ENCODE data around the gene MTHFSD.

MTHFSD gene

DNA sequence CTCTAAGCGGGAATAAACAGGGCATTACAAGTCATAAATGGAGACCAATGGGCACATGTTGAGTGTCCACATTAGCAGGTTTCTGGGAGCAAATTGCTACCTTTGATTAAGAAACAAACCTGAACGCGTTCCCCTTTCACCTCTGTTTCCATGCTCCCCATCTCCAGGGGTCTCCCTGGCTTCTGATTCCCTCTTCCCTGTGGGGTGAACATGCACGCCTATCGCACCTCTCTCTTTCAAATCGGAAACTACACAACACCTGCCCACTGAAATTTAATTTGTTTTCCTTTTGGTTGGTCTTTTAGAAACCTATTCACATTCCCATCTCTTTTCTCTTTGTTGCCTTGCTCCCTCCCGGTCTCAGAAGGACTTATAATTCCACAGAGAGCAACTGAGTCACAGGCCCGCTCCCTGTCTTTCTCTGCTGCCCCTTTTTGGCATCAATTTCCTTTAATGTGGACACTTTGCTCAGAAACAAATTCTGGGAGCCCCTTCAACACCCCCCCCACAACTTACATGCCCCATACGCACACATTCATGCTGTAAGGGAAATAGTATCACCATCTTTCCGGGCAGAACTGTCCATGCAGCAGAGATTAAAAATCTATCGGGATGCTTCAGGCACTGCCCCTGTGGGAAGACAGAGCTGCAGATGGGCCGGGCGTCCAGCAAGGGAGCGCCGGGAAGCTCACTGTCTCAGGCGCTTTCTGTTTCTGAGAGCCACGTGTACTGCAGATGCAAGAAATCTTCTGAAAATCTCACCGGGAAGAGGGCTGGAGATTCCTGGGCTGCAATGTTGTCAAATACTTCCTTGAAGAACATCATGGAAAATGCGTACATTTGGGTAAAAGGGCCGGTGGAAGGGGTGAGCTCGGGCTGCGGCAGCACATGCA, 51.9 kb downstream of the MTHFSD start:
- ATAC-seq (no peak), DNase-seq (ENCODE audit: low spot score in 2 of 2) (no peak)
- Mint-ChIP-seq H3K36me3 (peaks cover 14% of the 10 kb centered on the region), H3K4me1 (peaks cover 20% of the 10 kb centered on the region), H3K9me3 (no peaks in the 10 kb centered on the region), H3K27ac (no peak overlapping the region), H3K4me3 (no peak overlapping the region)

DNA sequence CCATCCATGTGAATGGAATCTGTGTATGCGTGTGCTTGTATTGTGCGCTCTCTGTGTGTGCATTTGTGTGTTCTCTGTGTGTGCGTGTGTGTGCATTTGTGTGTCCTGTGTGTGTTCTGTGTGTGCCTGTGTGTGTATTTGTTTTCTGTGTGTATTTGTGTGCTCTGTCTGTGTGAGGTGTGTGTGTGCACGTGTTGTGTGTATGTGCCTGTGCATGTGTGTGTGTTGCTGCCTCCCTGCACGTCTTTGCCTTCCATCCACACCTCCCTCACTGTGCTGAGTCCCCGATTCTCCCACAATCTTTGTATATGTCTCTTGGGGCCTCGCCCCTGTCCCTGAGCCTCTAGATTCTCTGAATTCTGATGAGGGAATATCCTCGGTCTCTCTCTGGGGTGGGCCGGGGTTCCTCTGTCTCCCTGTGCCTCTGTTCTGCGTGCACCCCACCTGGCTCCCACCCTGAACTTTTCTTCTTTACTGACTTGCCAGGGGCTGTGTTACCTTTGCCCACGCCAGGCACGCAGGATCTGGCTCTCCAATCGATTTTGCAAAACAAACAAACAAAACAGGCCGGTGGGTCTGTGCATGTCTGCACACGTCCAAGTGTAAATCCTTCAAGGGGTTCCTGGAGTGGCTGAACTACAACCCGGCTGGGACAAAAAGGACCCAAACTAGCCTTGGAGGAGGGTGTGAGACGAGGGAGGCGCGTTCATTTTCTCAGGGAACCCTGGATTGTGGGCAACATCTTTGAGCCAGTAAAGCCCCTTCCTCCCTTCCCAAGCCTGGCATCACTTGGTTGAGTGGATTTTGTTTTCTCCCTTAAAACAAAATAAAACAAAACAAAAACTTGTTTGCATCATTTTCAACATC, 52.8 kb downstream of the MTHFSD start:
- Mint-ChIP-seq H3K27ac (no peak overlapping the region), H3K4me1 (peaks cover 12% of the 10 kb centered on the region), H3K36me3 (peaks cover 6% of the 10 kb centered on the region), H3K9me3 (no peaks in the 10 kb centered on the region), H3K4me3 (no peak overlapping the region)
- no peak for DNase-seq (ENCODE audit: low spot score in 2 of 2)
- no peak for ATAC-seq

DNA sequence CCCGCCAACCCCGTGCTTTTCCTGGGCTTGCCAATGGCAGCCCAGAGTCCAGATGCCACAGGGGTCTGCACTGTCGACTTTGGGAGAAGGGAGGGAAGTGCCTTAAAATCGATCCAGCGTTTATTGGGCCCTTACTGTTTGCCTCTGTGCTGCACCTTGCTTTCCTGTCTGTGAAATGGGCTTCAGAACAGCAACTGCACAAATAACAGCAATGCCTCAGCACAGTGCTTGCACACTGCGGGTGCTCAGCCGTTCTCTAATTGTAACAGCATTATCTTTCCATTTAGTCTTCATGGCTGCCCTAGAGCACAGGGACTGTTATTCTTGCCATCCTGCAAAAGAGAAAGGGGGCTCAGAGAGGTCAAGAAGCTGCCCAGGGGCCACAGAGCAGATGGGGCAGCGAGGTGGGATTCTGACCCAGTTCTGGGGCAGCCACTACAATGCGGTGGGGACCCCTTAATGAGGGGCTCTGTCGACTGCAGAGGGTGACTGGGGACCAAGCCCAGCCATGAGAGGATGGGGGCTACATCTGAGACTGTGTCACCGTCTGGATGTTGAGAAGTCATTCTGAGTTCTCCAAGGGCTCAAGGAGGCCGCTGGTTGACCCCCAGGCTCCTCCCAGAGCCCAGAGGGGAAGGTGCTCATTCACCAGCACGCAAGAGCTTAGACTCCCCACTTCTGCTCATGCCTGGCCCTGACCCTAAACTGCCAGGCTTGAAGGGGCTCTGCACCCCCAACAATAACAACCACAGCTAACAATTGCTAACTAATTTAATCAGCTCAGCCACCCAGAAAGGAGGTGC, 54.1 kb downstream of the MTHFSD start:
- Mint-ChIP-seq H3K4me3 (no peak overlapping the region), H3K27ac (no peak overlapping the region), H3K9me3 (no peaks in the 10 kb centered on the region), H3K36me3 (peaks cover 6% of the 10 kb centered on the region), H3K4me1 (peaks cover 6% of the 10 kb centered on the region)
- no peak for DNase-seq (ENCODE audit: low spot score in 2 of 2)
- no peak for ATAC-seq

DNA sequence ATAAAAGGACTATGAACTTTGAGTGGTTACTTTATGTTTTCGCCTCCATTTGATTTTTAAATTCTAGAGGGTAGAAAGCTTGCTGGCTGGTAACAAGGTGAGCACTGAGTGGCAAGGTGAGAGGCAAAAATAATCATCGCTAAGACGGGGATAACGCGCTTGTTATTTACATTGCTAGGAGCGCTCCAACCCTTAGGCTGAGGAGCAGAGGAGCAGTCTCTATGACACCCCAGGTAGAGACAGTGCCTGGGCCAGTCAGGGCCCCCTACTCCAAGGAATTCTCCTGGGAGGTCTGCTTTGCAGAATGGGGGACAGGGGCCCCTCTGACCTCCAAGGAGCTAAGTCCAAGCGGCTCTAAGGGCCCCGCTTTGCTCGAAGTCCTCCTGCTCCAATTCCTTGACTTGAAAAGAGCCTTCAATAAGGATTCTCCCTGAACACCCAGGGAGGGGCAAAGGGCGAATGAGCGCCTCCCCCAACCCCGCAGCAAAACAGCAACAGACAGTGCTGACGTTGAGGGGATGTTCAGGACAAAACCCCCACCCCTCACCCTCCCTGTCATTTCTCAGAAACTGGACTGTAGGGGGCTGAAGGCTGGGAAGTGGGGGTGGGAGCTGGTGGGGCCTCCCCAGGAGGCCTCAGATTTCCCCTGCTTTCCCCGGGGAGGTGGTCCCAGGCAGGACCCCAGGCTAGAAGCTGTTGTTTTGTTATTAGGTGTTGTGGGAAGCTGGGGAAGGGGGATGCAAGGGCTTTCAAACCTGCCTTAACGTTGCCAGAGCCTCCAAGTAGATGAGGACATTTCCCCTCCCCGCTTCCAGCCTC, 54.9 kb downstream of the MTHFSD start:
- no peak for ATAC-seq
- Mint-ChIP-seq H3K4me3 (no peak overlapping the region), H3K4me1 (peaks cover 2% of the 10 kb centered on the region), H3K9me3 (no peaks in the 10 kb centered on the region), H3K36me3 (peaks cover 4% of the 10 kb centered on the region), H3K27ac (no peak overlapping the region)
- DNase-seq (ENCODE audit: low spot score in 2 of 2), result no peak

DNA sequence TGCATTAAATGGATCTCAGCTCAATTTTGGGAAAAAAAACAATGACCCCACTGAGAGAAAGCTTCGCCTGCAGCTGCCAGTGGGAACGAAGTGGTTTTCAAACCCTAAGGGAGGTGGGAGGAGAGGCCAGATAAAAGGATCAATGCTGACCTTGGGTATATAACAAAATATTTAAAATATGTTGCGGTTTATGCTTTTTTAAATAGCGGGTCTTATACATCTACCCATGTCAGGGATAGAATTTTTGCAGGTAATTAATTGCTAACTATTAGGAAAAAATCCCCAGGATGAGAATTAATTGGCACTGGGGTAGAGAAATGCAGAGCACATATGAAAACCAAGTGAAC, 55.6 kb downstream of the MTHFSD start:
- H3K4me3 Mint-ChIP-seq, result no peak overlapping the region
- no peak overlapping the region for H3K27ac Mint-ChIP-seq
- H3K4me1 Mint-ChIP-seq, result no peaks in the 10 kb centered on the region
- no peaks in the 10 kb centered on the region for H3K36me3 Mint-ChIP-seq
- DNase-seq (ENCODE audit: low spot score in 2 of 2) (no peak), ATAC-seq (no peak)
- no peaks in the 10 kb centered on the region for H3K9me3 Mint-ChIP-seq

DNA sequence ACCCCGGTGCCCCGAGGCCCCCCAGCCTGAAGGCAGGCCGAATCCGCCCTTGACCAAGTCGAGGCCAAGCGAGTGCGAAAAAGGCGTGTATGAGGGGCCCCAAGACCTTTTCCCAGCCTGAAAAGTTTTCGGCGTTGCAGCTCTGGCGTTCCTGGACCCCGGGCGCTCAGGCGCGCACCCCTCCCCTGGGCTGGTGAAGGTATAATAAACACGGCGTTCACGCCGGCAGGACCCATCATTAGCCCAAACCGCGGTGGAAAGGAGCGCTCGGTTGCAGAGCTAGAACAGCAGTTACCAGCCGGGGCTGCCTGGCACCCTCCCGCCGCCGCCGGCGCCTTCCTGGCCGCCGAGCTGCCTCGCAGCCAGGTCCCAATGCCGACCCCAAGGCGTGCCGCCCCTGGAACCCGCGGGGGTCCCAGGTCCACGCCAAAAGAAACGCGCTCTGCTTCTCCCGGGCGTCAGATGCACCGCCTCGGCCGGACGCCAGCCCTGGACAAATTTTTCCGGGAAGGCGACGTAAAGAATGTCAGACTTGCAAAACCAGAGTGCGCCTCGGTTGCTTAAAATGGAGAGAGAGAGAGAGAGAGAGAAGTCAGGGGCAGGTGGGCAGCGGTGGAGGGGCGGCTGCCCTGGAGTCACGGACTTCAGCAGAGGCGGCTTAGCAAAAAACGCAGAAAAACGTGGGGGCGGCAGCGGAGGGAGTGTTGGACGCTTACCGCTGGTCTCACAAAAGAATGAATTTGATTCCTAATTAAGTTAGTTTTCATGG, 56.2 kb downstream of the MTHFSD start:
- DNase-seq (ENCODE audit: low spot score in 2 of 2) (no peak), ATAC-seq (no peak)
- H3K9me3 Mint-ChIP-seq, result no peaks in the 10 kb centered on the region
- no peak overlapping the region for H3K27ac Mint-ChIP-seq
- no peaks in the 10 kb centered on the region for H3K4me1 Mint-ChIP-seq
- no peaks in the 10 kb centered on the region for H3K36me3 Mint-ChIP-seq
- no peak overlapping the region for H3K4me3 Mint-ChIP-seq

DNA sequence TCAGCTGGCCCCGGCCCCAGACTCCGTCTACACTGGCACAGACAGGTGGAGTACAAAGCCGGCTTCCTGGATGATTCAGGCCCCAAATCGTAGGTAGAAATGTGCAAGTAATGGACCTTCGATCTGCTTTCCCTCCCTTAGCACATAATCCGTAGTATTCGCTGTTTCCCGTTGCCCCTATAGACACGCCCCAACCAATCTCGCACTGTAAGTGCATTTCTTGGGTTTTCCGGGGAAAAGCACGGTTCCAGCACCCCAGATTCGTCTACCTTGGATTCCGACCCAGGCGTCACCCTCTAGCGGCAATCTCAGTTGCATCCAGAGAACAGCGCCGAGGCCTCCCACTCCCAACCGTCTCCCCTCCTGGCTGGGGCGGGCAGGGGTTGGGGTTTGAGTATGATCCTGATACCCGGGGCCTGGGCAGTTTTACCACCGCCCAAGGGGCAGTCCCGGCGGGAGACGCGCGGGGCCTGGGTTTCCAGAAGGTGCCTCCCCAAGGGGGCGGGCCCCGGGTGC, 56.8 kb downstream of the MTHFSD start:
- no peak for ATAC-seq
- no peak for DNase-seq (ENCODE audit: low spot score in 2 of 2)
- Mint-ChIP-seq H3K4me1 (no peaks in the 10 kb centered on the region), H3K27ac (no peak overlapping the region), H3K36me3 (no peaks in the 10 kb centered on the region), H3K9me3 (no peaks in the 10 kb centered on the region), H3K4me3 (no peak overlapping the region)

DNA sequence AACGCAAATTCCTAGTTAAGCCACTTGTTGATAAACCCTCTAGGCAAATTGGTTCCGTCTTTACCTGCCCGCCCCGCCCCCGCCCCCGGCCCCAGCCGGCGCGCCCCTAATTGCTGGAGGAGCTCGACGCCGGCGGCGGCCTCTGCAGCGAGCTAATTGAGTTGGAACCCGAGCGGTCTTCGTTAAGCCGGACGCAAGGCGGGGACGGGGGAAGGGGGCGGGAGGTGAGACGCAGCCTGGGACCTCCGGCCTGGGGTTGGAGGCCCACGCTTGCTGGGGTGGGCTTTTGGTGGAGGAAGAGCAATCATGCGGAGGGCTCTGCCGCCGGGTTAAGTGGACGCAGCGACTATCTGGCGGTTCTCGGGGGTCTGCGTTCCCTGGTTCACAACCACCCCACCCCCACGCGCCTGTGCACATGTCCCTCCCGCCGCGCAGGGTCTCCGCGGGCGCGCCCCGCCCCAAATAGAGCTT, 57.4 kb downstream of the MTHFSD start:
- no peak for DNase-seq (ENCODE audit: low spot score in 2 of 2)
- ATAC-seq, result no peak
- H3K4me1 Mint-ChIP-seq, result no peaks in the 10 kb centered on the region
- no peak overlapping the region for H3K4me3 Mint-ChIP-seq
- H3K9me3 Mint-ChIP-seq, result no peaks in the 10 kb centered on the region
- no peak overlapping the region for H3K27ac Mint-ChIP-seq
- no peaks in the 10 kb centered on the region for H3K36me3 Mint-ChIP-seq

DNA sequence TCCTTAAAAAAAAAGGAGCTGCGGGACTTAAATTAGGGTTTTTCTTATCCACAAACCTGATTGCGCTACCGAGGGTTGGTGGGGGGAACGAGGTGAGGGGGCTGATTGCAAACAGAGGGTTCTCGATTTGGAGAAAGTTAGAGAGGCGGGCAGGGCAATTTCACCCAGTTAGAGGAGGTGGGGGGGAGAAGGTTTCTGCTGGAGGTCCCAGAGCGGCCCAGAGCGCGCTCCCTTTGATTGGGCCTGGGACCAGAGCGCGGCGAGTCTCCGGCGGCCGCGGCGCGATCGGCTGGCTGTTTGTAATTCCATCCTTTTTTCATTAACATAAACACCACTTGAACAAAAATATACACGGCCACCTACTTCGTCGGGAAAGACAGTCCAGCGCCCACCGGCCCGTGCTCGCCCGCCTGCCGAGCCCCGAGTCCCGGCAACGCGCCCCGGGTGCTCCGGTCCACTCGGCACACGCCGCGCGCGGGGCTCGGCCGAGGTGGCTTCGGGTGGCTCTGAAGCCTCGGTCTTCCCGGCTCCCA, 58.0 kb downstream of the MTHFSD start:
- ATAC-seq (no peak), DNase-seq (ENCODE audit: low spot score in 2 of 2) (no peak)
- no peaks in the 10 kb centered on the region for H3K36me3 Mint-ChIP-seq
- no peaks in the 10 kb centered on the region for H3K4me1 Mint-ChIP-seq
- H3K4me3 Mint-ChIP-seq, result no peak overlapping the region
- H3K9me3 Mint-ChIP-seq, result no peaks in the 10 kb centered on the region
- no peak overlapping the region for H3K27ac Mint-ChIP-seq

DNA sequence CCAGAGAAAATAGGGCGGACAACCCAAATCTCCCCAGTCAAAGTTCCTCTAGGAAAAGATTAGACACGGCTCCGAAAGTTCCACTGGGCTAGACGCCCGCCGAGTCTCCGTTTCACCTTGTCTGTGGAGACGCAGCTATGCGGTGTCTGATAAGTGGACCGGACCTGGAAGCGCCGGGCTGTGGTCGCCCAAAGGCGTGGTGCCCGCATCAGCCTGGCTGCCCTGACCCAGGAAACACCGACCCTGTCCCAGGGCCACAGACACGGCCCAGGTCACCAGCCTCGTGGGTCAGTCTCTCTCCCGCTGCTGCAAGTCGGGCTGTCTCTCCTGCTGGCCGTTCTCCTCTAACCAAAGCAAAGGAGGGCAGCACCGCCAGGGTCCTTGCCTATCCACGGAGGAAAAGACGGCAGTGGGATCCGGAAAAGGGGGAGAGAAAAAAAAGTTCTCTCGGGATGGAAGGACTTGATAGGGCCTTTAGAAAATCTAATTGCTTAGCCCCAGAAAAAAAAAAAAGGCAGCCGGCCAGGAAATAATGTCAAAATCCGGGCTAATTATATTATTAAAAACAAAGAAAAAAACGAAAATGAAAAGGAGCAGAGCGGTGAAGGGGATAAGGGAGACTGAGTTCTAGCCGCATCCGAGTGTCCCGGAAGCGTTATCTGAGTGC, 58.6 kb downstream of the MTHFSD start:
- Mint-ChIP-seq H3K9me3 (no peaks in the 10 kb centered on the region), H3K4me1 (no peaks in the 10 kb centered on the region), H3K36me3 (no peaks in the 10 kb centered on the region), H3K4me3 (no peak overlapping the region), H3K27ac (no peak overlapping the region)
- ATAC-seq (no peak), DNase-seq (ENCODE audit: low spot score in 2 of 2) (no peak)

DNA sequence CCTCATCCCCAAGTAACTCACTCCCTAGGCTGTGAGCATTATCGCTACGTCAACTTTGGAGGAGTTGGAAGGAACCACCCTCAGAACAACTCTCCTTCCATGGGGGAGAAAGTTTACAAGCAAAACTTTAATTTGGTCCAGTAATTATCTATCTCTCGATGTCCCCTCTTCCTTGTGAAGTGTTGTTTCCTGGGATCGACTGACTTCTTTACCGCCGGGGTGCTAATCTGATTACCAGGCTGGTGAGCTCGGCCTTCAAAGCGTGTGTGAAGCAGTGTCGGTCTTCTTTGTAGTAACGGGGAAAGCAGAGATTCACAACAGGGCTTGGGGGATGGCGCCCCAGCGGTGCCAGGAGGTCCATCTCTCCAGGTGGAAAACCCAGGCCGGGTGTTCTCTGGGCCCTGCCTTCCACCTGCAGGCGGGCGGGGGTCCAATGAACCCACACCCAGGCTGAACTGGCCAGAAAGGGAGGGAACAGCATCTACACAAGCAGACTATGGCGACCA, 59.2 kb downstream of the MTHFSD start:
- ATAC-seq, result no peak

DNA sequence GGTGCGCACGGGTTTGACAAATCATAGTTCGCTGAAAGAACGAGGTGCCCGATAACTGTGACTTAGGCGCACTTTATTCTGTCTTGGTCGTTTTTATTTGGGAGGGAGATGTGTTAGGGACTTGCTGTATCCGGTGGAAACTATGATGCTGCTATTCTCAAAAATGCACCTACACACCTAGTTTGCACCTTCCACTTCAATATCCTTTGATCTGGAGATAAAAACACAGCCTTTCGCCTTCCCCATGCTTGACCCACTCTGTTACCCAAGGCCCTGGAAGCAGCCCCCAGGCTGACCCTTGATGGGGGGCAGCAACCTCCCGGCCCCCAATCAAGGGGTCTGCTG, 59.7 kb downstream of the MTHFSD start:
- Mint-ChIP-seq H3K4me1 (no peaks in the 10 kb centered on the region), H3K27ac (no peak overlapping the region), H3K4me3 (no peak overlapping the region), H3K36me3 (no peaks in the 10 kb centered on the region), H3K9me3 (no peaks in the 10 kb centered on the region)
- DNase-seq (ENCODE audit: low spot score in 2 of 2) (no peak), ATAC-seq (no peak)

More for the DNA sequence above, 59.2 kb downstream of the MTHFSD start:
- H3K27ac Mint-ChIP-seq, result no peak overlapping the region
- no peak for DNase-seq (ENCODE audit: low spot score in 2 of 2)
- H3K36me3 Mint-ChIP-seq, result no peaks in the 10 kb centered on the region
- no peaks in the 10 kb centered on the region for H3K4me1 Mint-ChIP-seq
- no peak overlapping the region for H3K4me3 Mint-ChIP-seq
- H3K9me3 Mint-ChIP-seq, result no peaks in the 10 kb centered on the region
